K562 (cell line): ENCODE results near the gene WASHC4. TPM values are rescaled to one million over a fixed set of nuclear protein-coding genes. Genes with fewer than 3 reads are reported as not detected.

Experiments used
- CREB3 ChIP-seq: fragments of 450-650 bp; conservative IDR thresholded peaks from 2 replicates; pipeline ENCODE4 v1.6.1; 2016; ENCODE audit warnings: missing genetic modification characterization, low read depth, mild to moderate bottlenecking, missing compliant biosample characterization, moderate library complexity
- DACH1 ChIP-seq: fragments of 450-650 bp; IDR thresholded peaks from 2 replicates; pipeline ENCODE4 v1.6.1; 2018; ENCODE audit not compliant: partially characterized antibody
- NR1H2 ChIP-seq: sonication (generic); formaldehyde crosslinking; IDR thresholded peaks from 2 replicates; pipeline ENCODE4 v1.4.0; 2020; ENCODE audit warnings: mild to moderate bottlenecking, missing genetic modification reagents
- RBM14 ChIP-seq: fragments of 200-400 bp; formaldehyde crosslinking; IDR thresholded peaks from 2 replicates; pipeline ENCODE4 v1.6.1; 2018; ENCODE audit warnings: low read depth, mild to moderate bottlenecking, low read length, moderate library complexity, borderline replicate concordance; ENCODE audit not compliant: insufficient read depth
- polyA plus RNA-seq, 8 experiments: library from polyadenylated mRNA; depleted of rRNA in 4 of 8; stranded (reverse) in 5 of 8; unstranded in 3 of 8; fragments of >200 nt; fragmentation: Nextera tagmentation in 2 of 8; fragmentation: Illumina TruSeq in 1 of 8; extraction: Ambion mirVana in 2 of 8; extraction: Trizol in 1 of 8; gene quantifications; 2 replicates each; pipeline versions ENCODE4 v1.2.1 to v1.2.3, GENCODE V29; 2011 to 2014; ENCODE audit warnings: inconsistent platforms in 1 of 8, missing spikeins in 1 of 8
- total RNA-seq, 7 experiments: library from RNA; depleted of rRNA in 6 of 7; stranded (reverse); fragments of >200 nt in 6 of 7; fragmentation: Illumina TruSeq in 2 of 7; extraction: Trizol in 2 of 7; gene quantifications; 2 replicates each; pipeline versions ENCODE4 v1.2.1 to v1.2.3, GENCODE V29; 2011 to 2021; ENCODE audit warnings: low replicate concordance in 1 of 7
- TF ChIP-seq, protein P1 (sequence below): fragments of 450-650 bp; IDR thresholded peaks from 2 replicates; pipeline ENCODE4 v1.6.1; 2018; ENCODE audit not compliant: partially characterized antibody

Gene WASHC4
- total and polyA plus RNA-seq, 9 of the 15 experiments (the other 6 are each of a cell fraction or from before 2014, with no cell fraction given) = 12.5 to 38.5 (median 21.3) TPM

GRCh38 chr12:105138248-105138647, 30.7 kb downstream of the WASHC4 start (continued):
- TF ChIP-seq CREB3 (tag) (no peak), NR1H2 (CRISPR knock-in tag) (no peak), DACH1 (no peak), RBM14 (no peak)
- TF ChIP-seq, protein P1, sequence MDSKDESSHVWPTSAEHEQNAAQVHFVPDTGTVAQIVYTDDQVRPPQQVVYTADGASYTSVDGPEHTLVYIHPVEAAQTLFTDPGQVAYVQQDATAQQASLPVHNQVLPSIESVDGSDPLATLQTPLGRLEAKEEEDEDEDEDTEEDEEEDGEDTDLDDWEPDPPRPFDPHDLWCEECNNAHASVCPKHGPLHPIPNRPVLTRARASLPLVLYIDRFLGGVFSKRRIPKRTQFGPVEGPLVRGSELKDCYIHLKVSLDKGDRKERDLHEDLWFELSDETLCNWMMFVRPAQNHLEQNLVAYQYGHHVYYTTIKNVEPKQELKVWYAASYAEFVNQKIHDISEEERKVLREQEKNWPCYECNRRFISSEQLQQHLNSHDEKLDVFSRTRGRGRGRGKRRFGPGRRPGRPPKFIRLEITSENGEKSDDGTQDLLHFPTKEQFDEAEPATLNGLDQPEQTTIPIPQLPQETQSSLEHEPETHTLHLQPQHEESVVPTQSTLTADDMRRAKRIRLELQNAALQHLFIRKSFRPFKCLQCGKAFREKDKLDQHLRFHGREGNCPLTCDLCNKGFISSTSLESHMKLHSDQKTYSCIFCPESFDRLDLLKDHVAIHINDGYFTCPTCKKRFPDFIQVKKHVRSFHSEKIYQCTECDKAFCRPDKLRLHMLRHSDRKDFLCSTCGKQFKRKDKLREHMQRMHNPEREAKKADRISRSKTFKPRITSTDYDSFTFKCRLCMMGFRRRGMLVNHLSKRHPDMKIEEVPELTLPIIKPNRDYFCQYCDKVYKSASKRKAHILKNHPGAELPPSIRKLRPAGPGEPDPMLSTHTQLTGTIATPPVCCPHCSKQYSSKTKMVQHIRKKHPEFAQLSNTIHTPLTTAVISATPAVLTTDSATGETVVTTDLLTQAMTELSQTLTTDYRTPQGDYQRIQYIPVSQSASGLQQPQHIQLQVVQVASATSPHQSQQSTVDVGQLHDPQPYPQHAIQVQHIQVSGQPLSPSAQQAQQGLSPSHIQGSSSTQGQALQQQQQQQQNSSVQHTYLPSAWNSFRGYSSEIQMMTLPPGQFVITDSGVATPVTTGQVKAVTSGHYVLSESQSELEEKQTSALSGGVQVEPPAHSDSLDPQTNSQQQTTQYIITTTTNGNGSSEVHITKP = no peak
